Glutamatergic neuron (in vitro differentiated cells): ENCODE results near the gene FMN1. TPM values are rescaled to one million over a fixed set of nuclear protein-coding genes. Genes with fewer than 3 reads are reported as not detected.
A peak's percentile ranks its signal among the peaks of the same experiment; 100 is the strongest.

Experiments used
- DNase-seq: peaks from one replicate; pipeline ENCODE4 v3.0.0; 2022
- H3K27ac Mint-ChIP-seq: one replicate; pipeline ENCODE4 v1.8.0; 2020; ENCODE audit warnings: mild to moderate bottlenecking, mixed read lengths, inconsistent platforms; ENCODE audit not compliant: unreplicated experiment
- H3K27me3 Mint-ChIP-seq: one replicate; pipeline ENCODE4 v1.8.0; 2020; ENCODE audit warnings: mild to moderate bottlenecking, moderate library complexity, mixed read lengths, inconsistent platforms; ENCODE audit not compliant: unreplicated experiment
- H3K36me3 Mint-ChIP-seq: one replicate; pipeline ENCODE4 v1.8.0; 2020; ENCODE audit warnings: mild to moderate bottlenecking, mixed read lengths, inconsistent platforms; ENCODE audit not compliant: unreplicated experiment
- H3K4me1 Mint-ChIP-seq: one replicate; pipeline ENCODE4 v1.8.0; 2020; ENCODE audit warnings: mild to moderate bottlenecking, low read depth, mixed read lengths, inconsistent platforms; ENCODE audit not compliant: unreplicated experiment
- H3K4me3 Mint-ChIP-seq: one replicate; pipeline ENCODE4 v1.8.0; 2020; ENCODE audit warnings: mild to moderate bottlenecking, mixed read lengths, inconsistent platforms; ENCODE audit not compliant: unreplicated experiment
- H3K9me3 Mint-ChIP-seq: one replicate; pipeline ENCODE4 v1.8.0; 2020; ENCODE audit warnings: mild to moderate bottlenecking, moderate library complexity, mixed read lengths, inconsistent platforms; ENCODE audit not compliant: unreplicated experiment
- long read RNA-seq: library from polyadenylated mRNA; unstranded; transcript quantifications from one replicate; pipeline ENCODE4 v2.0.0, GENCODE V29; 2020; ENCODE audit not compliant: unreplicated experiment
- total RNA-seq: library from RNA; stranded (reverse); fragmentation: NEBNext Ultra II Directional; extraction: Animal tissue kit (Norgen Biotek cat#: 25700); gene quantifications from one replicate; pipeline ENCODE4 v1.2.1, GENCODE V29; 2021; ENCODE audit not compliant: unreplicated experiment
- TF ChIP-seq, protein P1 (sequence below): fragments of 200-600 bp; sonication (generic); IDR thresholded peaks from one replicate; pipeline ENCODE4 v1.5.0; 2021; ENCODE audit not compliant: partially characterized antibody, unreplicated experiment

Gene FMN1, protein sequence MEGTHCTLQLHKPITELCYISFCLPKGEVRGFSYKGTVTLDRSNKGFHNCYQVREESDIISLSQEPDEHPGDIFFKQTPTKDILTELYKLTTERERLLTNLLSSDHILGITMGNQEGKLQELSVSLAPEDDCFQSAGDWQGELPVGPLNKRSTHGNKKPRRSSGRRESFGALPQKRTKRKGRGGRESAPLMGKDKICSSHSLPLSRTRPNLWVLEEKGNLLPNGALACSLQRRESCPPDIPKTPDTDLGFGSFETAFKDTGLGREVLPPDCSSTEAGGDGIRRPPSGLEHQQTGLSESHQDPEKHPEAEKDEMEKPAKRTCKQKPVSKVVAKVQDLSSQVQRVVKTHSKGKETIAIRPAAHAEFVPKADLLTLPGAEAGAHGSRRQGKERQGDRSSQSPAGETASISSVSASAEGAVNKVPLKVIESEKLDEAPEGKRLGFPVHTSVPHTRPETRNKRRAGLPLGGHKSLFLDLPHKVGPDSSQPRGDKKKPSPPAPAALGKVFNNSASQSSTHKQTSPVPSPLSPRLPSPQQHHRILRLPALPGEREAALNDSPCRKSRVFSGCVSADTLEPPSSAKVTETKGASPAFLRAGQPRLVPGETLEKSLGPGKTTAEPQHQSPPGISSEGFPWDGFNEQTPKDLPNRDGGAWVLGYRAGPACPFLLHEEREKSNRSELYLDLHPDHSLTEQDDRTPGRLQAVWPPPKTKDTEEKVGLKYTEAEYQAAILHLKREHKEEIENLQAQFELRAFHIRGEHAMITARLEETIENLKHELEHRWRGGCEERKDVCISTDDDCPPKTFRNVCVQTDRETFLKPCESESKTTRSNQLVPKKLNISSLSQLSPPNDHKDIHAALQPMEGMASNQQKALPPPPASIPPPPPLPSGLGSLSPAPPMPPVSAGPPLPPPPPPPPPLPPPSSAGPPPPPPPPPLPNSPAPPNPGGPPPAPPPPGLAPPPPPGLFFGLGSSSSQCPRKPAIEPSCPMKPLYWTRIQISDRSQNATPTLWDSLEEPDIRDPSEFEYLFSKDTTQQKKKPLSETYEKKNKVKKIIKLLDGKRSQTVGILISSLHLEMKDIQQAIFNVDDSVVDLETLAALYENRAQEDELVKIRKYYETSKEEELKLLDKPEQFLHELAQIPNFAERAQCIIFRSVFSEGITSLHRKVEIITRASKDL (N-terminal part only)
- total RNA-seq: 1.1 TPM
- long read RNA-seq: 0 reads

DNA sequence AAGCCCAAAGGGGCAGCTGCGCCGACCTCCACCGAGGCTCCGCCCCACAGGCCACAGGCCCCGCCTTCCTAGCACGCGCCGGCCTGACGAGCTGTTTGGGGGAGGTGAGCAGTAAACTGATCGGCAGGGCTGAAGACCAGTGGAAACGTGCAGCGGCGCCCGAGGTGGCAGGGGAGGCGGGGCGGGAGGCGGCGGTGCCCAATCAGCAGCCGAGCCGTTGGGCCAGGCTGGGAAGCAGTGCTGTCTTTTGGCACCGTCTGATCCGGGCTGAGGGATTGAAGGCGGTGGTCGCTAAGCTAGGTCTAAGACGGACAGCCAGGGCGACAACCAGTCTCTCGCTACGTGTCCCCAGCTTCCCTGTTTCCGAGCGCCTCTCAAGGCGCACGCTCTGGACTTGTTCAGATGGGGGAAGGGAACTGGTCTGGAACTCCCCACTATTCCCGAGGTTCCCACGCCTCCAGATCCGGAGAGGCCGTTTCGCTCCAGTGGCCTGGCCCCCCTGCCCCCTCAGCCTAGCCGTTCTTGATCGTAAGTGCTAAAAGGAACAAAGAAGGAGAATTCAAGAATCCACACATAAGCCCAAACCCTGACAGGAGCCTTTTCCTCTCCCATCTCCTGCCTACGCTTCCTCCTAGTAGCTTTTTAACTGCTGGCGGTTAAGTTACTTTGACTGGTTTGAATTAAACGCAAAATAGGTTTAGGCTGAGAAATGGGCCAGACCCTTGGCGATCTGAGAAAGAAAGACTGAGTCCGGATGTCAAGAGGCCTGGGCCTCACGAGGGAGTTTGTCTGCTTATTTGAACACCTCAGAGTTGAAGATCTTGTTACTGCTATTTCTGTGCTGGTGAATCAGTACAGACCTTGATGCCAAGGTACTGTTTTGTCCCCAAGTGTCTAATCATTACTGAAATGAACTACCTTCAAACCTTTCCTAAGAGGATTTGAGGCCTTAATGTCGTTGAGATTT lies at the start of gene FMN1:
FMN1 (minus strand) TSS at position 11 of the 967 bp plus-strand sequence. CDS start 39,800 bp downstream, outside the sequence.
- no peaks in the 10 kb centered on the region for H3K36me3 Mint-ChIP-seq
- H3K9me3 Mint-ChIP-seq: no peaks in the 10 kb centered on the region
- peaks cover 5% of the 10 kb centered on the region for H3K27me3 Mint-ChIP-seq
- peak; percentile 98 for DNase-seq
- H3K4me1 Mint-ChIP-seq: peaks cover 4% of the 10 kb centered on the region
- H3K27ac Mint-ChIP-seq: peak within 1 kb of the TSS; percentile 64
- peak within 1 kb of the TSS; percentile 93 for H3K4me3 Mint-ChIP-seq
- TF ChIP-seq, protein P1, sequence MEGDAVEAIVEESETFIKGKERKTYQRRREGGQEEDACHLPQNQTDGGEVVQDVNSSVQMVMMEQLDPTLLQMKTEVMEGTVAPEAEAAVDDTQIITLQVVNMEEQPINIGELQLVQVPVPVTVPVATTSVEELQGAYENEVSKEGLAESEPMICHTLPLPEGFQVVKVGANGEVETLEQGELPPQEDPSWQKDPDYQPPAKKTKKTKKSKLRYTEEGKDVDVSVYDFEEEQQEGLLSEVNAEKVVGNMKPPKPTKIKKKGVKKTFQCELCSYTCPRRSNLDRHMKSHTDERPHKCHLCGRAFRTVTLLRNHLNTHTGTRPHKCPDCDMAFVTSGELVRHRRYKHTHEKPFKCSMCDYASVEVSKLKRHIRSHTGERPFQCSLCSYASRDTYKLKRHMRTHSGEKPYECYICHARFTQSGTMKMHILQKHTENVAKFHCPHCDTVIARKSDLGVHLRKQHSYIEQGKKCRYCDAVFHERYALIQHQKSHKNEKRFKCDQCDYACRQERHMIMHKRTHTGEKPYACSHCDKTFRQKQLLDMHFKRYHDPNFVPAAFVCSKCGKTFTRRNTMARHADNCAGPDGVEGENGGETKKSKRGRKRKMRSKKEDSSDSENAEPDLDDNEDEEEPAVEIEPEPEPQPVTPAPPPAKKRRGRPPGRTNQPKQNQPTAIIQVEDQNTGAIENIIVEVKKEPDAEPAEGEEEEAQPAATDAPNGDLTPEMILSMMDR: no peak

DNA sequence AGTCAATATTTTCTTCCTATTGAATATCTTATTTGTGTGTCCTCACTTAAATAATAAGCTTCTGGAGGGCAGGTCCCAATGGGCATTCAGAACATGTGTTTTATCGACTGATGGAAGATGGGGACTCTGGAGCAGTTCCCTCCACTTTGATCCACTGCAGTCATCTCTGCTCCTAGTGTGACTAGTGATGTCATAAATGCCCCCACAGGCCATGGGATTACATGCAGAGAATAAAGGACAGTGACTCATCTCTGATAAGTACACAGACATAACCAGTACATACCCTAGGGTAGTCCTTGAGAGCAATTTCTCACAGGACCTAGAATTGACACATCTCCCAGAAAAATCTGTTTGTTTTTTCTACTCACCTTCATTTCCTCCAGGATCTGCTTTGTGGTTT lies 49.4 kb upstream of the FMN1 start:
- peaks cover 2% of the 10 kb centered on the region for H3K9me3 Mint-ChIP-seq
- TF ChIP-seq, protein P1: no peak
- no peaks in the 10 kb centered on the region for H3K36me3 Mint-ChIP-seq
- H3K27ac Mint-ChIP-seq: no peak overlapping the region
- no peak for DNase-seq
- peaks cover 2% of the 10 kb centered on the region for H3K27me3 Mint-ChIP-seq
- H3K4me3 Mint-ChIP-seq: no peak overlapping the region
- peaks cover 4% of the 10 kb centered on the region for H3K4me1 Mint-ChIP-seq

DNA sequence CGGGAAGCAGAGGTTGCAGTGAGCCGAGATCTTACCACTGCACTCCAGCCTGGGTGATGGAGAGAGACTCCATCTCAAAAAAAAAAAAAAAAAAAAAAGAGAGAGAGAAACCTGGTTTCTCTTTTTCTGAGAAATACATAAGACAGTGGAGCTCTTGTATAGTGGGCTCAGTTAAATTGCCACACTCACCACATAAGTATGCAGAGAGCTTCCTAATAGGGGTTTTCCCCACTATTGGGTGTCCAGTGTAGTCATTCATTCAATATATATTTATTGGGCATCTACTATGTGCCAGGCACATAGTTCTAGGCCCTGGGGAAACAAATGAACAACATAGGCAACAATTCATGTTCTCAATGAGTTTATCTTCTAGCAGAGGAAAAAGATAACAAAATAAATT lies 48.9 kb upstream of the FMN1 start:
- no peak overlapping the region for H3K27ac Mint-ChIP-seq

DNA sequence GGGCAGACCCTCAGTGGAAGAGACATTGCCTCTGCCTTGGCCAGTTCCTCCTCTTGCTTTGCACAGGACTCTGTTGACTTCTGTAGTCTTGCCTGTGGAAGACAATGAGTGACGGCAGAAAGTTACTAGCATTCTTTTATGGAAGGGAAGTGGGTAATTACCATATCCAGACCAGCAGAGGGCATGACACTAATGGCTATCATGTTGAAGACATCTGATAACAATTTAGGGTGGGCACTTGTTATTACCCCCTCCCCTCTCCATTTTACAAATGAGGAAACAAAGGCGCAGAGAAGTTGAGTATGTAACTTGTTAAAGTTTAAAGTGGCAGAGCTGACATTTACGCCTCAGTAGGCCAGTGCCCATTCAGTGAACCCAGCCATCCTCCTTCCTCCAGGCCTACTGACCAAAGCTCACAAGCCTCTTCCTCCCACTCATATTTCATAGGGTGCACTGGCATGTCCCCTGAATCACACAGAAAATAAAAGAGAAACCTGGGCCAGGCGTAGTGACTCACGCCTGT lies 48.2 kb upstream of the FMN1 start:
- H3K27ac Mint-ChIP-seq: peak overlapping the region; percentile 33

More for the DNA sequence above, 48.9 kb upstream of the FMN1 start:
- TF ChIP-seq, protein P1: no peak
- H3K4me1 Mint-ChIP-seq: peaks cover 4% of the 10 kb centered on the region
- H3K36me3 Mint-ChIP-seq: no peaks in the 10 kb centered on the region
- peaks cover 2% of the 10 kb centered on the region for H3K27me3 Mint-ChIP-seq
- peaks cover 2% of the 10 kb centered on the region for H3K9me3 Mint-ChIP-seq
- H3K4me3 Mint-ChIP-seq: no peak overlapping the region
- no peak for DNase-seq

More for the DNA sequence above, 48.2 kb upstream of the FMN1 start:
- no peak overlapping the region for H3K4me3 Mint-ChIP-seq
- TF ChIP-seq, protein P1: peak; percentile 46
- H3K9me3 Mint-ChIP-seq: peaks cover 2% of the 10 kb centered on the region
- H3K4me1 Mint-ChIP-seq: peaks cover 4% of the 10 kb centered on the region
- H3K36me3 Mint-ChIP-seq: no peaks in the 10 kb centered on the region
- no peak for DNase-seq
- peaks cover 2% of the 10 kb centered on the region for H3K27me3 Mint-ChIP-seq
